ENCODE measurements around the gene TAAR9.
A peak's percentile ranks its signal among the peaks of the same experiment; 100 is the strongest.

TAAR9 gene

DNA sequence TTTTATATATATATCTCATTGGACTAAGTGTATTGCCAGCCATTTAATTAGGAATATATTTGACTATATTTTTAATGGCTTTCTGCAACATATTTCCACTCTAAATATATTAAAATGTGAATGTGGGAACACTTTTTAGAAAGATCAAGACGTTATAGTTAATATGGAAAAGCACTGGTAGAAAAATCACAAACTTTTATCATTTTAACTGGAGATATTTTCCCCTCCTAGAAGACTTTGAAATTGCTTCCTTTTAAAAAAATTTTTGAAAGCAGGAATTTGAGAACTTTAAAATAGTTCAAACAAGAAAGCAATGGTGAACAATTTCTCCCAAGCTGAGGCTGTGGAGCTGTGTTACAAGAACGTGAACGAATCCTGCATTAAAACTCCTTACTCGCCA is at the start of gene TAAR9:
TAAR9 (plus strand) TSS at position 301 of the 400 bp plus-strand sequence; CDS start at position 314, 13 bp downstream.
- DNase-seq: no peak

DNA sequence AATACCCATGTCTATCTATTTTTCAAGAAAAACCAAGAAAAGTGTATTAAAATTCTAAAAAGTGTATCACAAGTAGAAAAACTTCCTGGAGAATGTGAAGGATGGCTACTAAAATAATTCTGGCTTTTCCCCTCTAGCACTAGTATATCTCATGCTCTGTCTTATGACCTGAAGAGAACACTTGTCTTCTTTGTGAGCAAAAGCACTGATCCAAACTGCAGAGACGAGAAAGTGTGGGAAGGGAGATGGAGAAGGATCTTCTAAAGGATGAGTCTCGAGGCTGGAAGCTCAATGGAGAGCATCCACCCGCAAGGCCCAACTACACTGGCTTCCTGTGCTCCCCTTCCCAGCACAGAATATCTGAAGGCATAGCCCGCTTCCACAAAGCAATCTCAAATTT is 48.7 kb upstream of the TAAR9 start:
- no peak for DNase-seq

- DNase-seq: no peak
Measured at GRCh38 chr6:132490024-132490423, 48.1 kb upstream of the TAAR9 start.

DNA sequence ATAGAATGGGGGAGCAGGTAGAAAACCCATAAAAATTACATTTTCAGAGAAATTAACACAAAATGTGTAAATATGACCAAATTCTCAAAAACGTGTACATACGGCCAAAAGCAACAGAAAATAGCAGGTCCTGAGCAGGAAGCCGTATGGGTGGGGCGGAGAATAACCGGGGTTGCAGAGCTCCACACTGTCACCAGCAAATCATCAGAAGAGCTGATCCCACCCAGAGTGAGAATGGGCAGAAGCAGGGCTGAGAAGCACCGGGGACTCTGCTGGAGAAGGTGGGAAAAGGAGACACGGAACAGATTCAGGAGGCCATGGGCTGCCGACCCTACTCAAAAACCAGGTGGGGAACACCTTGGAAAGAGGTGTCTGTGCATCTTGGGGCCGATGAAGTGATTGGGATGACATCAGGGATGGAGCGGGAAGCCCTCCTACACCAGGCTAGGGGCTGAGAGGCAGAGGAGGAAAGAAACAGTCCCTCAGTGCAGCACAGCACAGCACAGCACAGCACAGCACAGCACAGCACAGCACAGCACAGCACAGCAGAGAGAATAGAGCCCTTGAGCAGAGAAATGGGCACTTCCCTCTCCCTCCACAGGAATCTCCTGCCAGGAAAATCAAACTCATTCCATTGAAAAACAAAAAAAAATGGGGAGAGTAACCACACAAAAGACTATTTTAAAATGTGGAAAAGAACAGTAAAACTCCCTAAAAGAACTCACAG is 47.4 kb upstream of the TAAR9 start:
- DNase-seq: no peak

DNA sequence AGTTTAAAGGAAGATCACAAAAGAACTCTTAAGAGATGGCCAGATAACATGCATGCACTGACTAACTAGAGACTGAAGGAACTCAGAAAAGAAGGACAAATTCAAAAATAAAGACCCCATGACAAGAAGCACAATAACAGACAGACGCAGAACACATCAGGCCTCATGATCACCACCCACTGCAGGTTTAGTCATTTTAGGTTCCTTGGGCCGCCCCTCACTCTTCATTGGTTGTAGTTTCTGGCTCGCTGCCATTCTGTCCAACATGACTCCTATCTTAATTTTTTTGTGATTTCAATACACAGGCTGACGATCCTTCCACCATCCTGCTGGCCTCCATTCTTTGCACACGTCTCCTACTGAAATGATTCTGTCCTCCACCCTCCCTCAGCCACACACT is 46.8 kb upstream of the TAAR9 start:
- DNase-seq: no peak

GRCh38 chr6:132491881-132492280 is 46.2 kb upstream of the TAAR9 start:
- no peak for DNase-seq

- DNase-seq: no peak
Measured at GRCh38 chr6:132494954-132495353, 43.1 kb upstream of the TAAR9 start.

DNA sequence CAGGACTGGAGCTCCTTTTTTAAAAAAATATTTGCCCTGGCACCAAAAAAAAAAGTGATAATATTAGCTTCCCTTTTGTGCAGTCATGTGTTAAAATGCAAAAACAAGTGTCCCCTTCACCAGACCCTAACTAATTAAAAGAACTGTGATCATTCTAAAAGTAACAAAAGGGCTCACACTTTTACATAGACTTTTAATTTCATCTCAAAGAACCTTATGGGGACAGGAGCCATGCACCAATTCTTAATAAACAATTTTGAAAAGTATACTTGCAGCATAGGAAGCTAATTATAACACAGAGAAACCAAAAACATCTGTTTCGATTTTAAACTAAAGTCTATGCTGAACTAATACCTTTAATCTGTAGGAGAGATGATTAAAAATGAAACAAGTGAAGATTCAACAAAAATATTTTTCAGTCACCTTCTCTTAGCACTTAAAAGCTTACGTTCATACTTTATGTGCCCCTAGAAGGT is 42.4 kb upstream of the TAAR9 start:
- no peak for DNase-seq

- DNase-seq: no peak
Measured at GRCh38 chr6:132496519-132497180, 41.4 kb upstream of the TAAR9 start.

DNA sequence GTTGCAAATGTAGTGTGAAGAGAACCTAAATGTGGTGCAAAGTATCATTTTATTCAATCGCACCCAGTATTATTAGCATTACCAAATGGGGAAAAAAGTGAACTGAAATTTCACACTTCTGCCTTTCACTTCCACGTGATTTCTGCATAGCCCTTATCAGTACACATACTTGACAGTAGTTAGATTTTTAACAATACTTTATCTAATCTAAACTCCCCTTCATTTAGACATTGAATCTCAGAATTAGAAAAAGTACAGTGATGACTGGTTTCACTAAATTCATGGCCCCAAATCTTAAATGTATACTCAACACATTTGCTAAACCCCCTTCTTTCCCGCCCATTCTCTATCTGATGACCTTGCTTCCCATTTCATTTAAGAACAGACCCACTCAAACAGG is 39.4 kb upstream of the TAAR9 start:
- DNase-seq: no peak

- peak in 1 of 2 experiments; percentile 15 for DNase-seq
Measured at GRCh38 chr6:132499757-132500156, 38.3 kb upstream of the TAAR9 start.

GRCh38 chr6:132504757-132505156 is 33.3 kb upstream of the TAAR9 start:
- no peak for DNase-seq

DNA sequence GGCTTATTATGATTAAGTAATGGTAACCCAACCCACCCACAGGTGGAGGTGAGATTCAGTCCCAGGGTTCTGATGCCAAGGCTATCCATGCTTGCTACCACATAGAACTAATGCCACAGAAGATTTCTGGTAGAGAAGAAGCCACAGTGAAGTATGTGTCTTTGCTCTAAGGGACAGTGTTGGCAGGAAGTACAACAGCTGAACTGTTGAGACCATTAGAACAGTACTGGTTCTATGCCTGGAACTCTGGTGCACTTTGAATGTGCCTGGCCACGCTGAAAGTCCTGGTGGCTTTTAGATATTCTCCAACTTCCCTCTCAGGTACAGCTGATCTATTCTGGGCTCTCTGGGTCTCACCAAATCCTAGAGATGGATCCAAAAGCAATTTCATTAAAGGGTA is 32.9 kb upstream of the TAAR9 start:
- DNase-seq: no peak

- DNase-seq: no peak
Measured at GRCh38 chr6:132506461-132506860, 31.6 kb upstream of the TAAR9 start.

GRCh38 chr6:132506869-132507808 is 30.9 kb upstream of the TAAR9 start:
- no peak for DNase-seq

DNA sequence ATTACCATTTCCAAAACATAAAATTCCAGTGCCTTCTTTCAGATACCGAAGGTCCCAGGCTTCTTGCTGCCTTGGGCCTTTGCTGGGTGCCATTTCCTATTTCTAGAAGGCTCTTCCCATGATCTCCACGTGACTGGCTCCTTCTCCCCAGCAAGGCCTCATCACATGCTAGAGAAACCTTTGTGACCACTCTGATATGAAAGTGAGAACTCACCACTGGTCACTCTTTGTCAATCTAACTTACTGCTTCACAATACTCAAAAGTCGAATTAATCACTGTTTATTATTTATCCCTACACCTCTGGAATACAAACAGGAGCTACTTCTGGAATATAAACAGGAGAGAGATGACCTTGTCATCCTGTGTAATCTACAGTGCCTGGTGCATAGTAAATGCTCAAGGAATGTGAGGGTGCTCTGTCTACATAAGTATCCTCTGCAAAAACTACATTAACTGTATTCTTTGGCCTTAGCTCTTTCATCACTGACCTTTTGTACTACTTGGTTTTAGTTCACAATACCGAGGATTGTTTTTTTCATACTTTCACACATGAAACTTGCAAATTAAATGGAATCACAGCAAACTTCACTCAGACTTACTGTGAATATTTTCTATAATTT is 26.8 kb upstream of the TAAR9 start:
- peak; percentile 13 to 38 for DNase-seq

GRCh38 chr6:132511831-132512220 is 26.3 kb upstream of the TAAR9 start:
- peak; percentile 4 to 14 for DNase-seq

DNA sequence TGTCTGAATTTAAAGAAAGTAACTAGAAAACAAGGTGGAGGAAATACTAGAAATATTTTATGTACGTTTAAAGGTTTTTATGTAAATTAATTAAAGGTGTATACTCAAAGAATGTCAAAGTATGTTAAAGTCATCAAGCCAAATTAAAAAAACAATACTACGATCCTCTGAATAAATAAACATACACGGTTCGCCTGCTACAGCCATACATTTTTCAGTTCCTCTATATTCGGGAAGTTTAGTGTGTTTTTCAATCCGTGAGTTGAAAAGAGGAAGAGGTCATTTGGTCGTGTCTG is 25.8 kb upstream of the TAAR9 start:
- peak in 1 of 2 experiments; percentile 93 for DNase-seq

DNA sequence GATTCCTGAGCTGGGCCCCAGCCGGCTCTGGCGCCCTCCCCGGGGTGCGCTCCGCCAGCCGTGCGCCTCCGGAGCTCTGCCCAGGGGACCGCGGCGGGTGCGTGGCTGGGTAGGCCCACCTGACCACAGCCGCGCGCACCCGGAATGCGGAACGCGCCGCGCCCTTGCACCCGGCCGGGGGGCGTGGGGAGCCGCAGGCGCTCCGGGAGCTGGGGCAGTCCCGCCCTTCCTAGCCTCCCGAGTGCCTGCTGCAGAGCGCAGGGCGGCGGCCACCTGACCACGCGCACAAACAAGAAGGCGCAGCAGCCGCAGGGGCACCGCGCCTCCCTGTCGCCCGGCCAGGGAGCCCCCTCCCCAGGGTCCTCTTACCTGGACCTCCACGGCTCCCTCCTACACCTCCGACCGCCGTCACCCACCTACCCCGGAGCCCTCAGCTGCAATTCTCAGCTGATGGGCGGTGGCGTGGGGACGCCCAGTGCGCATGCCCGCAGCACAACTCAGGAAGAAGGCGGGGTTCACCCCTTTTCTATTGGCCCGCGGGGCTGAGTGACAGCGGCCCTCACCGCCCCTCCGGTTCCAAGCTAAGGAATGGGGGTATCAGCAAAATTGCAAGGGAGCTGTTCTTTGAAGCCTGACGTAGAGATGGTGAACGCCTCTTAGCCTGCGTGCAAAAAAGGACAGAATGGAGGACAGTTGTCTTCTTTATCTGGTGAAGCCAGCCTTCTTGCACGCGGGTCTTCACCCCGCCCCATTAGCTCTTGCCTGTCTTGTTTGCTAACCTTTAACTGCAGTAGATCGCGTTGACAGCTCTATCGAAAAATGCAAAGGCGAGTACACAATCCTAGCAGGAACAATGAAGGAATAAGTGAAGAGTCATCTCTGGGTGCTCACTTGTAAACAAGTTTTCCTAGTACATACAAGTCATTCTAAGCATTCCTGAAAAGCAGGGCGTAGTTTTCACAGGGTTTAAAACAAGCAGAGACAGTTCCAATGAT is 25.1 kb upstream of the TAAR9 start, which contains the start of gene STX7:
STX7 (minus strand) TSS at position 479 of the 995 bp plus-strand sequence. CDS start 9,586 bp downstream, outside the sequence.
- DNase-seq: peak; percentile 92 to 93

DNA sequence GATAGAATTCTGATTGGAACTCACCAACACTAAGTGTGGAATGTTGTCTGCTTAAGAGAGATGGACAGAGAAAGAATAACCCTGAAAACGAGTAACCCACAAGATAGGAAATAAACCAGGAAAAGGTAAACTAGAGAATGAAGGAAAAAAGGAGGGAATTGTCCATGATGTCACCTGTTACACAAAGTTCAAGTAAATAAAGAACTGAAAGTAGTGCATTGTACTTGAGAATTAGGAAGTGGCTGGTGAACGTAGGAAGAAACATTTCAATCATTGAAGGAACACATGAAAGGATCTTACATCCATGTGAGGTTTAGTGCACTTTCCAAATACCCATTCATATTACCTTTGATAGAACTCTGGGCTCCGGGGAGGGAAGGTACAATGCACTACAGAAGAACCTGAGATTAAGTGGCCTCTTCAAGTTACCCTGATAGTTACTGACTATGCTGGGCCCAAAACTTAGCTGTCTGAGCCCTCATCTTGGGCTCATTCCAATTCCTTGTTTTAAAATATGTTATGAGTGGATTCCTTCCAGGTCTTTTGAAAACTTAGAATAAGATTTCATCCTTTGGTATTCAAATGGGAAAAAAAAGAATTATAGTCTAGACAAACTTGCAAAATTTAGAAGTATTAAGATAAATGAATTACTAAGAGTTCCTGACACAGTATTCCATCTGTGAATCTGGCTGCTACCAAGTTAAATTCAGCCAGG is 24.1 kb upstream of the TAAR9 start:
- DNase-seq: no peak

GRCh38 chr6:132515386-132515785 is 22.7 kb upstream of the TAAR9 start:
- no peak for DNase-seq
